GM10248 (cell line): ENCODE results near the gene C1orf52.

ENCODE experiments used
- CTCF ChIA-PET: fragments of 300-600 bp; sonication (Branson Sonifier 250); formaldehyde crosslinking; extraction: SDS; loops from one replicate; lab custom pipeline; 2021; ENCODE audit warnings: antibody characterized with exemption; lab: Yijun Ruan, JAX
- POLR2A ChIA-PET: fragments of 350-650 bp; sonication (Branson Sonifier 250); formaldehyde crosslinking; extraction: SDS; loops from one replicate; lab custom pipeline; 2020; ENCODE audit warnings: antibody characterized with exemption; lab: Yijun Ruan, JAX
- DNase-seq: peaks from one replicate; pipeline ENCODE4 v3.0.0; 2012; ENCODE audit errors: extremely low spot score
- TF ChIP-seq, protein P1 (sequence below): IDR thresholded peaks from 2 replicates; pipeline ENCODE4 v1.5.1; 2012; ENCODE audit warnings: mild to moderate bottlenecking, low read depth; ENCODE audit errors: extremely low read depth, missing control alignments, control extremely low read depth

The C1orf52 gene

DNA sequence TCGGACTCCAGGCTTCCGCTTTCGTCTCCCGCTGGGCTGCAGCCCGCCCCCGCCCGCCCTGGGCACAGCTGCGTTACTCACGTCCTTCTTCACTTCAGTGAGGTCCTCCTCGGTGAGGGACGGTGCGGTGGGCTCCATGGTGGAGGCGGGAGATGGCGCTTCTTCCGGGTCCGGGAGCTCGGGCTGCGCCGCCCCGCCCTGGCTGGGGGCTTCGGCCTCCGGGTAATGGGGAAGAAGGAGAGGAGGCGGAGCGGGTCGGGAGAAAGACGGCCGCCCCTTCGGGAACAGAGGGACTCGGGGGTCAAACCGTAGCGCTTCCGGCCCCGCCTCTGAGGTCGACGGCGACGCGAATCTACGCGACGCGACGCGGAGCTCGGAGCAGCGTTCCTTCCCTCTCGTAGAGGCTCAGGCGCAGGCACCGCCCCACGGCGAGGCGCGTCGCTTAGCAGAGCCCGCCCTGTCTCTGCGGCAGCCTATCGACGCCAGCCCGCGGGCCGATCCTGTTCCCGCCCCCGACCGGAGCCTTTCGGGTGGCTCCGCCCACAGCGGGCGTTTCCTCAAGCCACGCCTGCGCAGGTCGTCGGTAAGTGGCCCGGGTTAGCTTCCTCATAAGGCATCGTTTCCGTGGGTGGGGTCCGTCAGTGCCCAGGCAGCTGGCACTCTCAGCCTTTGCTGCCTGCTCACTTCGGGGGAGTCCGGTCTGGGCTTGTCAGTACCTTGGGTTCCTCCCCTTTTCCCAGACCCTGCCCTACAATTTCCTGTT, 16.9 kb upstream of the C1orf52 start, which contains the start of gene BCL10:
BCL10 (minus strand) TSS at position 418 of the 763 bp plus-strand sequence; CDS start at position 138, 280 bp downstream.
- TF ChIP-seq, protein P1, sequence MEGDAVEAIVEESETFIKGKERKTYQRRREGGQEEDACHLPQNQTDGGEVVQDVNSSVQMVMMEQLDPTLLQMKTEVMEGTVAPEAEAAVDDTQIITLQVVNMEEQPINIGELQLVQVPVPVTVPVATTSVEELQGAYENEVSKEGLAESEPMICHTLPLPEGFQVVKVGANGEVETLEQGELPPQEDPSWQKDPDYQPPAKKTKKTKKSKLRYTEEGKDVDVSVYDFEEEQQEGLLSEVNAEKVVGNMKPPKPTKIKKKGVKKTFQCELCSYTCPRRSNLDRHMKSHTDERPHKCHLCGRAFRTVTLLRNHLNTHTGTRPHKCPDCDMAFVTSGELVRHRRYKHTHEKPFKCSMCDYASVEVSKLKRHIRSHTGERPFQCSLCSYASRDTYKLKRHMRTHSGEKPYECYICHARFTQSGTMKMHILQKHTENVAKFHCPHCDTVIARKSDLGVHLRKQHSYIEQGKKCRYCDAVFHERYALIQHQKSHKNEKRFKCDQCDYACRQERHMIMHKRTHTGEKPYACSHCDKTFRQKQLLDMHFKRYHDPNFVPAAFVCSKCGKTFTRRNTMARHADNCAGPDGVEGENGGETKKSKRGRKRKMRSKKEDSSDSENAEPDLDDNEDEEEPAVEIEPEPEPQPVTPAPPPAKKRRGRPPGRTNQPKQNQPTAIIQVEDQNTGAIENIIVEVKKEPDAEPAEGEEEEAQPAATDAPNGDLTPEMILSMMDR = no peak
- DNase-seq = peak; percentile 98
- POLR2A ChIA-PET = interaction anchor here (0.6 to 1.7 kb wide), 6 partner anchors 9 to 1124 kb away, joined by 3 to 9 read pairs (median 5); partner anchors contain the start of gene C1orf52
- CTCF ChIA-PET = interaction anchor here (1.0 to 12.0 kb wide), 10 partner anchors 9 to 523 kb away, joined by 3 to 203 read pairs (median 5); partner anchors contain the start of gene C1orf52

DNA sequence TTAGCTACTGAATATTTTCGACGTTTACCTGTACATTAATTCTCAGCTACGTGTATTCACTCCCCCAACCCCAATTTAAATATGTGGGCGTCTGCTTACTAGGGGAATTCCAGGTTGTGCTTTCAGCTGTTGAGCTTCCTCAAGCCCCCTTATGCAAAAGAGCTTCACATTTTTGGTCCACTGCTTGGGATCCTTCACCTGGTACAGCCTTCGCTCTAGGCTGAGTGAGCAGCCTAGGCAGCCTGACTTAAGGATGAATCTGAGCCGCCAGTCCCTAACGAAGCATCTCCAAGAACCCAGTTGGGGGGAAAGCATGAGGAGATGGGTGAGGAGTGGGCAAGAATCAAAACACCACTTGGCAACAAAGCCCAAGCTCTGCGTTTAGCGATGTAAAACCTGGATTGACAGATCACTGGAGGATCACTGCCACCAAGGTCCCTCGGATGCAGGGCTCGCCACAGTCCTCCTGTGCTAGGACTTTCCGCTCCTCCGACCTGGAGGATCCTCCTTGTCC, 16.3 kb upstream of the C1orf52 start:
- ChIA-PET POLR2A (interaction anchor here (0.6 to 1.7 kb wide), 4 partner anchors 13 to 1123 kb away, joined by 3 to 9 read pairs (median 5); partner anchors contain the start of gene C1orf52), CTCF (interaction anchor here (1.0 to 12.0 kb wide), 6 partner anchors 8 to 331 kb away, joined by 4 to 203 read pairs (median 7); partner anchors contain the start of gene C1orf52)
- DNase-seq = peak; percentile 35
- TF ChIP-seq, protein P1 = no peak

DNA sequence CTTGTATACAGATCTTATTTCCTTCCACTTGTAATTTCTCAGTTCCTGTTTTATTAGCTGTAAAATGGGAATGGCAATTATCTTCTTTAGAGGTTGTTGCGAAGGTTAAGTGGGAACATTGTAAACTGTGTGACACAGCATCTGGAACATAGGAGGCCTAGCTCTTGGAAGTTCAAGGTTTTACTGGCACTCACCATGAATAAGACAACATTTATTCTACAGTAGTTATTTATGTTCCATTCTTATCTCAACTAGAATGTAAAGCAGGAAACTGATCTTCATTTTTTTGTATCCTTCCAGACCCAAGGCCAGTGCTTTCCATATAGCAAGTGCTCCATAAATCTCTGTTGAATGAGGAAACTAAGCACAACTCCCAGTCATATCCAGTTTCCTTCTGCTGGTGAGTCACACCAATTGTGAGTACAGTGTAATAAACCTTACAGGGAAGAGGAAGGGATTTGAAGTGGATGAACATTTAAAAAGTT, 15.5 kb upstream of the C1orf52 start:
- CTCF ChIA-PET = interaction anchor here (1.0 to 12.0 kb wide), 6 partner anchors 14 to 330 kb away, joined by 4 to 203 read pairs (median 8); partner anchors contain the start of gene C1orf52
- POLR2A ChIA-PET = interaction anchor here (1.7 kb wide), 1 partner anchor 16 kb away, joined by 9 read pairs; the partner anchor contains the start of gene C1orf52
- no peak for DNase-seq
- TF ChIP-seq, protein P1 = no peak

DNA sequence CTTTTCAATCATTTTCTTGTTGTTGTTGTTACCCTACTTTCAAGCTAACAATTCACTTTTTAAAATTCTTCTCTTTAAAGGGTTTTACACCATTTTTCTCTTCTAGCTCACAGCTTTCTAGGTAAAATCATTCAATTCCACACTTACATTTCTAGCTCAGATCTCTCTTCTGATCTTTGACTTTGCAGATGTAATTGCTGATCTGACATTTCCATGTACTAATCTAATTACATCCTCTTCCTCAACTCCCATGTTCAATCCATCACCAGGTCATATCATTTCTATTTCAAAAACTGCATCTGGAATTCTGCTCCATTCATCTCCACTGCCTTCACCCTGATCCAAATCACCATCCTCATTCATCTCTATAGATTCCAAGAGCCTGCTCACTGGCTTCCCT, 13.9 kb upstream of the C1orf52 start:
- POLR2A ChIA-PET = no interaction called here
- TF ChIP-seq, protein P1 = no peak
- no peak for DNase-seq
- CTCF ChIA-PET = interaction anchor here (1.2 to 12.0 kb wide), 3 partner anchors 12 to 164 kb away, joined by 3 to 203 read pairs (median 5); partner anchors contain the start of gene C1orf52

DNA sequence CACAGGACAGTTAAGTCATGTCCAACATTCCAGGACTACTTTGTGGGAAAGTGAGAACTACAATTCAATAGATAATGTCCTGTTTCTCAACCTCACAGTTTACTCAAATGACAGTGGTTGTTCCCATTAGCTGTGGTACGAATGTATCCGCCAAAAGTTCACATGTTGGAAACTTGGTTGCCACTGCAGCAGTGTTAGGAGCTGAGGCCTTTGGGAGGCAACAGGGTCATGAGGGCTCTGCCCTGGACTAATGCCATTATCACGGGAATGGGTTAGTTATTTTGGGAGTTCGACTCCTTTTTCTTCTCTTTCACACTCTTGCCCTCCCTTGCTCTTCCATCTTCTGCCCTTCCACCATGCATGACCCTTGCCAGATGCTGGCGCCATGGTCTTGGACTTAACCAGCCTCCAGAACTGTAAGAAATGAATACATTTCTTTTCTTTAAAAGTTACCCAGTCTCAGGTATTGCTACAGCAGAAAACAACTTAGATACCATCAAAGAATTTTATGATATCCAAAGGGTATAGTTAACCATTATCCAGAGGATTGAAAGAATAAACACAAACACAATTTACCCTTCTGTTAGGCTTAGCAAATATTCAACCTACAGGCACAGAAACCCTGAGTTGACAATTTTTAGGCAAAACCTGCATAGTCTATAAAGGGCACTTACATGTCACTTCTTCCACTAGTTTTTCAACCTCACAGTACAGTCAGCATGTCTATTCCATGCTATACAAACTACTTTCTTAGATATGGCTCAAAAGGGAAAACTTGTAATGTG, 9.5 kb upstream of the C1orf52 start:
- ChIA-PET POLR2A (interaction anchor here (0.7 to 1.4 kb wide), 2 partner anchors 10 to 1350 kb away, joined by 5 to 6 read pairs; partner anchors contain the start of gene C1orf52), CTCF (interaction anchor here (1.2 to 12.0 kb wide), 3 partner anchors 7 to 324 kb away, joined by 4 to 203 read pairs (median 4); partner anchors contain the start of genes BCL10 and C1orf52)
- no peak for DNase-seq
- TF ChIP-seq, protein P1 = no peak
